RPMI8226 (cell line): ENCODE results near the gene KRT4.
"Not testable (repeated sequence)": the region's sequence is repeated elsewhere in the genome, so short reads cannot be mapped to it uniquely, and the experiment has no call there.

Experiments used
- DNase-seq: peaks from one replicate; pipeline ENCODE4 v3.0.0-alpha.2; 2015

KRT4 gene

DNA sequence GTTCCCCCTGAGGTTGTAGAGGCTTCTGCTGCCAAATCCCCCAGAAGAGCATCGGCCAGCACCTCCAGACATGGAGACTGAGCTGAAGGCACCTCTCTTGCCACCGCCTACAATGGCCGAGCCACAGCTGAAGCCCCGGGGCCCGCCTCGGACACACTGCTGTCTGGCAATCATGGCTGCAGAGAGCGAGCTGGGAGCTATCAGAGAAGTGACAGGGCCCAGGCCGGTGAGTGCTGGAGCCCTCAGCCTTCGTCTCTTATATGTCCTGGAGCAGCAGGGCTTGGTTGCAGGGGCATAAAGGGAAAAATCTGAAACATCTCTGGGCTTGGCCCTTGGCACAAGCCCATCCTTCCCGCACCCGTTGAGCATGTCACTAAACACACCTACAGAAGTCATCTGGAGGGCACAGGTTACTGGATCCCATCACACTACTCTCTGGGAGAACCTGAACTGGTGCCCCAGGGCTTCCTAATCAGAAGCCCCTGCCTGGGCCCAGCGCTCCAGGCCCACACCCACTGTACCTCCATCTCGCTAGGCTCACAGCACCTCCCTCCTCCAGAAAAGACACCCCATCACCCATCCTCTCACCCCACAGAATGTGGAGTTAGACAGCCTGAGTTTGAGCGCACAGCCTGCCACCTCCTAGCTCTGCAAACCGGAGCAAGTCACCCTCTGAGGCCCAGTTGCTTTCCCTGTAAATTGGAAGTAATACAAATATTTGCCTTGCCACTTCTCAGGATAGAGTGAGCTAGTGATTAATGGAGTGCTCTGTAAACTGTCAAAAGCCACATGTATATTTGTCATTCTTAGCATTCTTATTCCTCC, at the start of gene KRT4:
Gene KRT4, minus strand, starts transcription at position 232 of the 825 bp plus-strand sequence. Its CDS starts 58 bp downstream, at position 174.
- DNase-seq, result no peak

GRCh38 chr12:52862023-52862422, 48.1 kb upstream of the KRT4 start:
- DNase-seq, result no peak

DNA sequence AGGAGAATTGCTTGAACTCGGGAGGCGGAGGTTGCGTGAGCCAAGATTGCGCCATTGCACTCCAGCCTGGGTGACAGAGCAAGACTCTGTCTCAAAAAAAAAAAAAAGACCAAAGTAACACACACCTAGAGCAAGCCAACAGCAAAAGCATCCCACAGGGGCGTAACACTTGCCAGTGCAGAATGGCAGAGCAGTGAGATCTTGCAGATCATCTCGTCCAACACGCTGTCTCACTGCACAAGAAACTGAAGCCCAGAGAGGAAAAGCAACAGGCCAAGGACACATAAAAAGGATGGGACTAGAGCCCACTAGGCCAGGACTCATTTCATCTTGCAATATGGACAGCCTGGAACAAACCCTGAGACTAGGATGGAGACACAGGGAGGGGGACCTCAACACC, 47.6 kb upstream of the KRT4 start:
- DNase-seq, result no peak

DNA sequence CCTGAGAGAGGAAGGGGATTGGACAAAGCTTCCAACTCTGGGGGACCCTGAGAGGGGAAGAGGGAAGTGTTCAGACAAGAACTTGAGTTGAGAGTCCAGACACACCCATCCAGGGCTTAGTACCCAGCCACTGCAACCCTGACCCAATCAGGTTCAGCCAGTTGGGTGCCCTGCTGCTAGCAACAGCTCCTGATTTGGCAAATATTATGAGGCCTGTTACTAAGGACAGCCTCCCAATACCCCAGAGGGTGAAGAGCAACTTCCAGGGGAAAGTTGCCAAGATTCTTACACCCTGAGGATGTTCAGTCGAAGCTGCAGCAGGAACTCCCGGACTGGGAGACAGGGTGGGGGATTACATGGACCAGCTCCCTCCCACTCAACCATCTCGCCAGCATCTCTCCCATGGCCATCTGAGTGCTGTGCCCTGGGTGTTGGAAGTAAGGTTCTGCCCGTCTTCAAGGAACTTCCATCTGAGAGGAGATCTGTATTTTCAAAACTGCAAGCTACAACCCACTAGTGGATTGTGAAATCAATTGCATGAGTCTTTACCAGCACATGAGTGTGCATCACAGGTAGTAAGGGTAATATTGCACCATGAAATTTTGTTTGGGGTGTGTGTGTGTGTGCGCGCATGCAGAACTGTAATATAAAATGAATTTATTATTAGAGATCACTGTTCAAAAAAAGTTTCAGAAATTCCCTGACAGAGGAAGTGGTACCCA, 46.3 kb upstream of the KRT4 start:
- DNase-seq, result no peak

DNA sequence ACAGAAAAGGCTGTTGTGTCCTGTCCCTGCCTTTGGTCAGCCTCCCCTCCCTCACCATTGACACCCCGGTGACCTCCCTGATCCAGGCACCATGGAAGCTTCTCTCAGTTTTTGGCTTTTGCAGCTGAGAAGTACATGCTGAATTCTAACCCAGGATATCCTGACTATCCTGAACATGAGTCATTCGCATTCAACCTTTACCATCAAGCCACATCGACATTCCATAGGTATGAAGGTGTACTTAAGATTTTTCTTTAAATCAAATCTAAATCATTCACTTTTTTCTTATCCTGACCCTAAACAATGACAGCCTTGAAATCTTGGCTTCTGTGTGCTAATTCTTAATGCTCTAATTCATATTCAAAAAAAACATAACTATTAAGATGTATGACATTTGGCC, 43.6 kb upstream of the KRT4 start:
- no peak for DNase-seq

DNA sequence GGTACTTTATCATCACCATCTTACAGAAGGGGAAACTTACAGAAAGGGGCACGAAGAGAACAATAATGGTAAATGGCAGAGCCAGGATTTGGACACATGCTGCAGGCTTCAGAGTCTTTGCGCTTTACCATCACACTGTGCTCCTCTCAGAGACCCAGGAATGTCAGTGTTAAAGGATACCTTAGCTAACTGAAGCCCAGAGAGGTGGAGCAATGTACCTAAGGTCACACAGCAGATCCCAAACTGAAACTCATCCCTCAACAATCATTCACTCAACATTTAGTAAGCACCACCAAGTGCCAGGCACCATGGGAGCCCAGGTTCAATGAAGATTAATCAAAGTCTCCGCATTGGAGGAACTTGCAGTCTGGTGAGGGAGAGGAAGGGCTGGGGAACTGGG, 42.9 kb upstream of the KRT4 start:
- DNase-seq, result no peak

- DNase-seq, result not testable (repeated sequence)
Measured at GRCh38 chr12:52856077-52856476, 42.2 kb upstream of the KRT4 start.

GRCh38 chr12:52851787-52852186, 37.9 kb upstream of the KRT4 start:
- no peak for DNase-seq

GRCh38 chr12:52850681-52851080, 36.8 kb upstream of the KRT4 start:
- DNase-seq, result no peak

DNA sequence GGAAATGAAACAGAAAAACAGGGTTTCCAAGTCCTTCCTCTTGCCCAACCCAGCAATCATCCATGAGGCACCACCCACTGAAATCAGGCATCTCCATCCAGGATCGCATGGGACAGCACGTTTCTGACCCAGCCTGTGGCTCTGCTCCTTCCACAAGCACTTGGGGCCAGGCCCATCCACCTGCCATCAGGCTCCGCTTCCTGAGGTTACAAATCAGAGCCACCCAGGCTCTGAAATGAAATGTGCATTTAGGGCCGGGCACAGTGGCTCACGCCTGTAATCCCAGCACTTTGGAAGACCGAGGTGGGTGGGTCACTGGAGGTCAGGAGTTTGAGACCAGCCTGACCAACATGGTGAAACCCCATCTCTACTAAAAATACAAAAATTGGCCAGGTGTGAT, 35.6 kb upstream of the KRT4 start:
- DNase-seq, result no peak

DNA sequence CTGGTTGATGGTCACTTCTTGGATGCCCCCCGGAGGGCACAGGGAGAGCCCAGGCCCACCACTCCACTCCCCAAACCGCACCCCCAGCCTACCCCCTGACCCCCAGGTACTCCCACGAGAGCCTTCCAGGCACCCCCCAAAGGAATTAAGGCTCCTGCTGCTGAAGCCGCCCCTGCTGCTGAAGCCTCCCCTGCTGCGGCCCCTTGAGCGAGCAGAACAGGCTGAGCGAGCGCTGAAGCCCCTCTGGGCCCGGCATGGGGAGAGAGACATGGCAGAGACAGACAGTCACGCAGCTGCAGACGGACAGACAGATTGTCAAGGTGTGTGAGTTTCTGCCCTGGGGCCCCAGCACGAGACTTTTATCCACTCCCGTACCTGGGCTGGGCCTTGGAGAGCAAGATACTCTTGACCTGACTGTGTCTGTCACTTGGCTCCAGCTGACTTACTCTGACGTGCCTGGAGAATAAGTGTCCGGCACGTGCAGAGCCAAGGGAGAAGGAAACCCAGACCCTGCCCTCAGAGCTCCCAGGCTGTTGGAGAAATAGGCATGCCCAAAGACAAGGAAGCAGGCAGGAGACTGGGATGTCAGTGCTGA, 34.8 kb upstream of the KRT4 start, which contains the start of gene KRT78:
Gene KRT78, minus strand, starts transcription at position 334 of the 595 bp plus-strand sequence. Its CDS starts 64 bp downstream, at position 270.
- no peak for DNase-seq

DNA sequence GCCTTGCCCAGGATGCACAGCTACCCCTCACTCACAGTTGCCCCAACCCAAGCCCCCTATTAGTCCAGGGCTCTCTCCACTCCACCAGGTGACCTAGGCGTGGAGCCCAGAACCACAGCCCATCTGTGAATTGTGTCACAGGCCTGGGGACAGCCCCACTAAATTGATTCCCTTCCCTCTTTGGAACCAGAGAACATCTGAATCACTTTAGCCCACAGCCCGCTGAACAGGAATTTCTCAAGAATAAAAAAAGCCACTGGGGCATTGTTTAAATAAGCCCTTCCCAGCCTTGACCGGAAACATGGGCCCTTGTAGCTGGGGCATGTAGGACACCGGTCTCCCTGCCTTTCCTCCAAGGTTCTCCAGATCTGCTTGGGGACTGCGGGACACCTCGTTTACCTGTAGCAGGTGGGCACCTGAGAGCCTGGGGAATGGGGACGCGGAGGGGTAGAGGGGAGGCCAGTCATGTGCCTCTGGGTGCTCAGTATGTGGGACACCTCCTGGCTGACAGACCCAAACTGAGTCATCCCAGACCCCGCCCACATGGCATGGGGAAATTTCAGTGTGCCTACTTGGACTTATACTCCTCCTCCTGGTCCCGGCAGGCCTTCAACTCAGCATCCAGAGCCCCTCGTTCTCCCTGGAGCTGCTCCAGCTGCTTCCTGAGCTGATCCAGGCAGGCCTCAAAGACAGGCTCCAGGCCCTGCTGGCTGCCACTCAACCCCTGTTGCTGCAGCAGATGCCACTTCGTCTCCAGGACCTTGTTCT, 33.6 kb upstream of the KRT4 start:
- DNase-seq, result no peak

GRCh38 chr12:52846356-52846970, 32.5 kb upstream of the KRT4 start:
- DNase-seq, result no peak

DNA sequence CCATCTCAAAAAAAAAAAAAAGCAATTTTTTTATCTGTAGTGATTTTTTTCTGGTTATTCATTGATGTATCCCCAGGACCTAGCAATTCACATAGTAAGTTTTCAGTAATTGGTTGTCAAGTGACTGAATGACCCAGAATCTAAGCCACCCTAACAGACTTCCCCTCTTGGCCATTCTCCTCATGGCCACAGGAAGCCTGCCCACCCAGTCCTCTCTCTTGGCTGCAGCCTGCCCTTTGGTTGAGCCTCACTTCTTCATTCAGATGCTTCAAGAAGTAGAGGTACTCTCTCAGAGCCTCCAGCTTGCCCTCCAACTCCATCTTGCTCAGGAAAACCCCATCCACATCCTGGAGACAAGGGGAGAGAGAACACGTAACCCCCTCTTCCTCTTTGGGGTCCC, 32.0 kb upstream of the KRT4 start:
- no peak for DNase-seq

DNA sequence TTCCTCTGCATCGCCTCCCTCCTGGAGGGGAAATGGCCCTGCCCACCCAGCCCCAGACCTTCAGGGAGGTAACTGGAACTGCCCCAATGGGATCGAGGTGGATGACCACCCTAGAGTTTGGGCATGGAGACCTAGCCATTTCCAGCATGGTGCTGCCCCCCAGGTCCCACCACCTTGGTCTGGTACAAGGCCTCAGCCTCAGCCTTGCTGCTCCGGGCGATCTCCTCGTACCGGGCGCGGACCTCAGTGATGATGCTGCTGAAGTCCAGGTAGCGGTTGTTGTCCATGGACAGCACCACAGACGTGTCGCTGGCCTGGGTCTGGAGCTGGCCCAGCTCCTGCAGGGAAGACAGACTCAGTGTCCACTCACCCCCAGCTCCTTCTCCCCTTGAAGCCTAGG, 30.5 kb upstream of the KRT4 start:
- DNase-seq, result no peak

DNA sequence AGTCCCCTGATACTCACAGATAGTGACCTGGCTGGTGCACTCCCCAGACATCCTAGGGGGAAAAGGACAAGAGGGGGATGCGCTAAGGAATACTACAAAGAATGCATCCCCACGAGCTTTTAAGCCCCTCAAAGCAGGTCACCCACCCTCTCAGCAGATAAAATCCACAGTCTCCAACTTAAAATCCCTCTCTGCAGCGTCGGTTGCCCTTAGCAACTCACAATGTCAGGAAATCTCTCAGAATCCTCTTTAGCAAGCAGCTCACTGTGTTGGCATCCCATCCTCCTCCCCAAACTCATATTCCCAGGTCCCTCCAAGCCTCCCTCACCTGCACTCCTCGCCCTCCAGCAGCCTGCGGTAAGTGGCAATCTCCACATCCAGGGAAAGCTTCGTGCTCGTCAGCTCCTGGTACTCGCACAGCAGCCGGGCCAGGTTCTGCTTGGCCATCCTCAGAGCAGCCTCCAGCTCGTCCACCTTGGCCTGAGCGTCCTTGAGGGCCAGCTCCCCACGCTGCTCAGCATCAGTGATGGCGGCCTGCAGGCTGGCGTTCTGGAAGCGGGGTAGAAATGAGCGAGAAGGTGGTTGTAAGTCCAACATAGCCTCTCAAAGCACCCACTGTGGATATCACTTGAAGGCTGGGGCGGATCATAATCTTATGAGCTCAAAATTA, 25.7 kb upstream of the KRT4 start:
- no peak for DNase-seq

DNA sequence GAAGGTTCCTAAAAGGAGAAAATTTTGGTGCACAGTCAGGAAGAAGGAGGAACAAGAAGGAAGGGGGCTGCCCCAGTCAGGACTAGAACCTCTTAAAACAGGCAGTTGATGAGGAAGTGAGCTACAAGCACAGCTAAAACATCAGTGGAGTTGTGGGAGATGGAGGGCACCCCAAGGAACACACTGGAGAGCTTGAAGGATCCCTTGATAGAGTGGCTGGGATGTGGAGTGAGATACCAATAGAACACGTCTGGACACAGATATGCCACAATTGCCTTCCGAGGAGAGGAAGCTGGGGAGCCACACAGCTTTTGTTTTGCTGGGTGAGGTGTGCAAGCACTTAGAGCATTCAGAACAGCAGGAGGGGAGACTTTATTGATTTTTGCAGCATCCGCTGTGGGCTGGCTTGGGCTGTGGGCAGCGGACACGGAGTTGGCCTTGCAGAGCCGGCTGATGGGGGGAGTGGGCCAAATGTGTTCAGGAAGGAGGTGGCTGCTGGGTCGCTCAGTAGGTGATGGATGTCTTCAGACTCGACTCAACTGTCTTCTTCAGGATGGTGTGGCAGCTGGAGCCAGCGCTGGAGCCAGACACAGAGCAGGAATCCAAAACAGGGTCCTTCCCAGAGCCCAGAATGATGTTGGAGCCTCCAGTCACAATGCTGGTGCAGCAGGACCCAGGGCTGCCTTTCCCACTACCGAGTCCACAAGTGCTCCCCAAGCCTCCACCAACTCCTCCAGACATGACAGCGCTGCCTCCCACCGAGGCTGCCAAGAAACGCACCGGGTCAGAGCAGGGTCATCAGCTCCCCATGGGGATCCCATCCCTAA, 24.9 kb upstream of the KRT4 start:
- DNase-seq, result no peak

DNA sequence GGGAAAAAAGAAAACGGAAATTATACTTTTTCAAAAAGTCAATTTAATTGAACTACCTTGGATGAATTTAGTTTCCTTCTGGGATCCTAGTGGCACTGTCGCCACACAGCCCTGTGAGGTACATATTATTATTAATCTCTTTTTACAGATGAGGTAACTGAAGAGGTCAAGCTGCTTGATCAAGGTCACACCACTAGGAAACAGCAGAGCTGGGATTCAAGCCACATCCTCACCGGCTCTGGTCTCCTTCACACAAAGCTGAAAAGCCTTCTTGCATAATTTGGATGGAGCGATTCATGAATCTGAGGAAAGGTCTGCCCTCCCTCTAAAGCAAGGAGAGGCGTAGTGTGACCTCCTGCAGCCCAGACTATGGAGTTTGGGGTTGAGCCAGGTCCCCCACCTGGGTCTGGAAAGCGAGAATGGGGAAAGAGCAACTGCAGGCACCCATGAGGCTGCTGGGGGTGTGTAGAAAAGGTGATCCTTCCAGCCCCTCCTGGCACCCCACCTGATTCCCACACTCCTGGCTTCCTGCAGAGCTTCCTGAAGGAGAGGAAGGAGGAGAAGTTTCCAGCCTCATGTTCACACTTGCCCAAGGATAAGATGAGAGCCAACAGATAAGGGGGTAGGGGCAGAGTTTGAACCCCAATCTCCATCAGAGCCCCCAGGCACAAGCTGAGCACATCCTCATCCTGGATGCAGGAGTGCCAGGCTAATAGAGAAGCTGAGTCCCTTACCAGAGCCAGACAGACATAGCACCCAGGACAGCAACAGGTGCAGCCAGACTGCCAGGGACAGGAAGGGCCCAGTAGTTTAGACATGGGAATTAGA, 24.1 kb upstream of the KRT4 start:
- DNase-seq, result no peak

- no peak for DNase-seq
Measured at GRCh38 chr12:52837413-52837741, 23.5 kb upstream of the KRT4 start.
